WERI-Rb-1 (cell line): ENCODE results near the gene HINT3.

Experiments
- DNase-seq: peaks from one replicate; pipeline ENCODE4 v3.0.0-alpha.2; 2020
- H3K27ac ChIP-seq: fragments of 250-450 bp; sonication (Bioruptor Pico); 2 replicates; pipeline ENCODE4 v1.5.1; 2020; ENCODE audit warnings: mild to moderate bottlenecking, moderate library complexity
- H3K27me3 ChIP-seq: fragments of 250-450 bp; sonication (Bioruptor Pico); 2 replicates; pipeline ENCODE4 v1.5.1; 2021; ENCODE audit warnings: mild to moderate bottlenecking, low read depth, moderate library complexity; ENCODE audit not compliant: insufficient read depth, severe bottlenecking
- H3K36me3 ChIP-seq: fragments of 250-450 bp; sonication (Bioruptor Pico); 2 replicates; pipeline ENCODE4 v1.5.1; 2020; ENCODE audit warnings: mild to moderate bottlenecking, moderate library complexity
- H3K4me3 ChIP-seq: 2 replicates; pipeline ENCODE4 v1.5.1; 2011; ENCODE audit warnings: low read depth, mild to moderate bottlenecking, control low read depth, low read length
- H3K9me3 ChIP-seq: fragments of 250-450 bp; sonication (Bioruptor Pico); 2 replicates; pipeline ENCODE4 v1.5.1; 2021; ENCODE audit warnings: mild to moderate bottlenecking, moderate library complexity; ENCODE audit not compliant: severe bottlenecking
- CTCF ChIP-seq: IDR thresholded peaks from 2 replicates; pipeline ENCODE4 v1.5.1; 2011; ENCODE audit warnings: low read depth, mild to moderate bottlenecking, control low read depth, inconsistent platforms, low read length

Gene HINT3

GRCh38 chr6:125942672-125943527 is 13.7 kb upstream of the HINT3 start:
- H3K9me3 ChIP-seq = no peaks in the 10 kb centered on the region
- no peak for TF ChIP-seq CTCF
- no peaks in the 10 kb centered on the region for H3K27me3 ChIP-seq
- no peak overlapping the region for H3K27ac ChIP-seq
- no peak for DNase-seq
- no peak overlapping the region for H3K4me3 ChIP-seq
- no peaks in the 10 kb centered on the region for H3K36me3 ChIP-seq

- H3K27ac ChIP-seq = no peak overlapping the region
Observed at GRCh38 chr6:125943528-125944433, 12.8 kb upstream of the HINT3 start.

DNA sequence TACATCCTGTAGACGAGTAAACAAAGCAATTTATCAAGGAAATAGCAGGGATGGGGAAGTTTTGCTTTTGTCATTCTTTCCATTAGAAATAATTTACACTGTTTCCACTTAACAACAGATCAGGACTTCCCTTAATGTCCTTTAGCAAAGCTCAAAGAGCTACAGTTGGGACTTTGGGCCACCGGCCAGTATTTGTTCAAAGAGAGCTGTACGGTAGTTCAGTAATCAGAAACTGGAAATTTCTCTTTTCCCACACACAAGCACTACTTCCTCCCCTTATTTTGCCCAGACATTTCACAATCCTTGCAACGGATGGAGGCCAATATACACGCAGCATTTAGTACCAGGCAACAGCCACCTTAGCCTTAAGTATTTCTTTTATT is 12.1 kb upstream of the HINT3 start:
- no peak for DNase-seq
- Histone ChIP-seq H3K27me3 (no peaks in the 10 kb centered on the region), H3K9me3 (no peaks in the 10 kb centered on the region)

More at GRCh38 chr6:125943528-125944433, 12.8 kb upstream of the HINT3 start:
- no peak for TF ChIP-seq CTCF
- H3K9me3 ChIP-seq = no peaks in the 10 kb centered on the region
- no peak for DNase-seq
- H3K36me3 ChIP-seq = no peaks in the 10 kb centered on the region
- H3K4me3 ChIP-seq = no peak overlapping the region
- no peaks in the 10 kb centered on the region for H3K27me3 ChIP-seq

GRCh38 chr6:125944896-125945295 is 11.7 kb upstream of the HINT3 start:
- Histone ChIP-seq H3K4me3 (no peak overlapping the region), H3K27me3 (no peaks in the 10 kb centered on the region), H3K9me3 (no peaks in the 10 kb centered on the region), H3K27ac (no peak overlapping the region), H3K36me3 (no peaks in the 10 kb centered on the region)
- no peak for DNase-seq
- no peak for TF ChIP-seq CTCF

More for the DNA sequence above, 12.1 kb upstream of the HINT3 start:
- no peak for TF ChIP-seq CTCF
- Histone ChIP-seq H3K27ac (no peak overlapping the region), H3K4me3 (no peak overlapping the region), H3K36me3 (no peaks in the 10 kb centered on the region)

DNA sequence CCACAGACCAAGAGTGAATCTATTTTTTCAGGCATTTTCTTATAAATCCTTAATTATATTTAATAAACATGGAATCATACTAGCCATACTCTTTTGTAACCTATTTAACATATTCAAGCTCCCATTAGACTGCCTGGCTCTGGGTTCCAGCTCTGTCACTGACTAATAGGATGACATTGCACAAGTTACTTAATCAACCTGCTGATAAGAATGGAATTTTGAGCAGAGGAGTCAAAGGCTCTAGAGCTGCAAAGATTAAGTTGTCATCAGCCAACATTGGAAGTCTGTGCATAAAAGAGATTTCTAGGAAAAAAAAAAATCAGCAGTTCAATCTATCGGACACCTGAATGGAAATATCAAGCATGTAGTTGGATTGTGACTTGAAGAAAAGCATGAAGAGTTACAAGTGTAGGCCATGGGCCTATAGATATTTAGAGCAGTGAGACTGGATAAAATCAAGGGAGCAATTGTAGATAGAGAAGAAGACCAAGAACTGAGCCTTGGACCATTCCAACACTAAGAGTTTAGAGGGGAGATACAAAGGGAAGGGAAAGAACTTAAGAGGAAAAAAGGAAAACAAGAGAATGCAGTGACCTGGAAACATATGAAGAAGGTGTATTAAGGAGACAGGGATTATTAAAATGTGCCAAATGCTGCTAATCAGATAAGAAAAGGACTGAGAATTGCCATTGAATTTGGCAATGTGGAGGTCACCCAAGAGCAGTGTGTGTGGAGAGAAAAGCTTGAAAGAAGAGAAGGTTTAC is 11.0 kb upstream of the HINT3 start:
- Histone ChIP-seq H3K36me3 (no peaks in the 10 kb centered on the region), H3K4me3 (no peak overlapping the region), H3K9me3 (no peaks in the 10 kb centered on the region), H3K27ac (no peak overlapping the region), H3K27me3 (no peaks in the 10 kb centered on the region)
- no peak for DNase-seq
- TF ChIP-seq CTCF = no peak
